Body of pancreas (tissue), 4 donors: Measurements from ENCODE around the gene SLC25A44.

Source experiments
- CTCF ChIP-seq, 7 experiments: fragments of 450-650 bp in 4 of 7; fragments of 200-600 bp in 3 of 7; sonication (generic) in 3 of 7; IDR thresholded peaks; one replicate each; pipeline ENCODE4 v1.5.1; 2016 to 2019; ENCODE audit warnings: antibody characterized with exemption in 7 of 7
- POLR2A ChIP-seq, 3 donors: fragments of 450-650 bp; IDR thresholded peaks; one replicate each; pipeline ENCODE4 v1.6.1; 2016; ENCODE audit warnings: antibody characterized with exemption in 3 of 3, mild to moderate bottlenecking in 2 of 3

- TF ChIP-seq CTCF (IDR thresholded peaks at IDR 0.05) (no peak), POLR2A (IDR thresholded peaks at IDR 0.05) (no peak)
Observed at GRCh38 chr1:156220226-156220625, 26.3 kb downstream of the SLC25A44 start.
